Renal cortical epithelial cell (primary cell): ENCODE data around the gene CFAP77. TPM values are rescaled to one million over a fixed set of nuclear protein-coding genes. Genes with fewer than 3 reads are reported as not detected.
A peak's percentile ranks its signal among the peaks of the same experiment; 100 is the strongest.

Experiments used
- DNase-seq: peaks from one replicate; pipeline ENCODE4 v3.0.0-alpha.2; 2011; ENCODE audit warnings: low read depth
- total RNA-seq: library from RNA; depleted of rRNA; stranded (reverse); fragments of >200 nt; gene quantifications from 2 replicates; pipeline ENCODE4 v1.2.3, GENCODE V29; 2014

Gene CFAP77
- total RNA-seq, 1 donor from 2014 or later: 0.10 TPM

- no peak for DNase-seq
Observed at GRCh38 chr9:132488626-132489025, 78.6 kb downstream of the CFAP77 start.

- DNase-seq: no peak
Observed at GRCh38 chr9:132489536-132489935, 79.5 kb downstream of the CFAP77 start.

- no peak for DNase-seq
Observed at GRCh38 chr9:132494857-132495256, 84.8 kb downstream of the CFAP77 start.

- DNase-seq: no peak
Observed at GRCh38 chr9:132497731-132498130, 87.7 kb downstream of the CFAP77 start.

GRCh38 chr9:132498531-132499210 is 88.7 kb downstream of the CFAP77 start:
- no peak for DNase-seq

- no peak for DNase-seq
Observed at GRCh38 chr9:132499251-132499650, 89.2 kb downstream of the CFAP77 start.

GRCh38 chr9:132500193-132500592 is 90.2 kb downstream of the CFAP77 start:
- DNase-seq: no peak

- DNase-seq: no peak
Observed at GRCh38 chr9:132502480-132502879, 92.5 kb downstream of the CFAP77 start.

- no peak for DNase-seq
Observed at GRCh38 chr9:132503116-132503515, 93.1 kb downstream of the CFAP77 start.

GRCh38 chr9:132504488-132504887 is 94.5 kb downstream of the CFAP77 start:
- DNase-seq: no peak

- DNase-seq: no peak
Observed at GRCh38 chr9:132505991-132506655, 96.1 kb downstream of the CFAP77 start.

GRCh38 chr9:132506977-132507669 is 97.1 kb downstream of the CFAP77 start:
- DNase-seq: no peak

- peak; percentile 33 for DNase-seq
Observed at GRCh38 chr9:132507670-132508469, 97.9 kb downstream of the CFAP77 start.

- no peak for DNase-seq
Observed at GRCh38 chr9:132509928-132510874, 100.2 kb downstream of the CFAP77 start.

- DNase-seq: no peak
Observed at GRCh38 chr9:132511191-132511999, 101.4 kb downstream of the CFAP77 start.

GRCh38 chr9:132513416-132513815 is 103.4 kb downstream of the CFAP77 start:
- no peak for DNase-seq

GRCh38 chr9:132514011-132514744 is 104.2 kb downstream of the CFAP77 start:
- DNase-seq: no peak

GRCh38 chr9:132514821-132515220 is 104.8 kb downstream of the CFAP77 start:
- DNase-seq: no peak

- DNase-seq: no peak
Observed at GRCh38 chr9:132516301-132516700, 106.3 kb downstream of the CFAP77 start.
